Glutamatergic neuron (in vitro differentiated cells): Measurements from ENCODE around the gene SMIM5. TPM values are rescaled to one million over a fixed set of nuclear protein-coding genes. Genes with fewer than 3 reads are reported as not detected.

ENCODE experiments used
- DNase-seq: peaks from one replicate; pipeline ENCODE4 v3.0.0; 2022
- H3K27ac Mint-ChIP-seq: one replicate; pipeline ENCODE4 v1.8.0; 2020; ENCODE audit warnings: mild to moderate bottlenecking, mixed read lengths, inconsistent platforms; ENCODE audit not compliant: unreplicated experiment
- H3K27me3 Mint-ChIP-seq: one replicate; pipeline ENCODE4 v1.8.0; 2020; ENCODE audit warnings: mild to moderate bottlenecking, moderate library complexity, mixed read lengths, inconsistent platforms; ENCODE audit not compliant: unreplicated experiment
- H3K36me3 Mint-ChIP-seq: one replicate; pipeline ENCODE4 v1.8.0; 2020; ENCODE audit warnings: mild to moderate bottlenecking, mixed read lengths, inconsistent platforms; ENCODE audit not compliant: unreplicated experiment
- H3K4me1 Mint-ChIP-seq: one replicate; pipeline ENCODE4 v1.8.0; 2020; ENCODE audit warnings: mild to moderate bottlenecking, low read depth, mixed read lengths, inconsistent platforms; ENCODE audit not compliant: unreplicated experiment
- H3K4me3 Mint-ChIP-seq: one replicate; pipeline ENCODE4 v1.8.0; 2020; ENCODE audit warnings: mild to moderate bottlenecking, mixed read lengths, inconsistent platforms; ENCODE audit not compliant: unreplicated experiment
- H3K9me3 Mint-ChIP-seq: one replicate; pipeline ENCODE4 v1.8.0; 2020; ENCODE audit warnings: mild to moderate bottlenecking, moderate library complexity, mixed read lengths, inconsistent platforms; ENCODE audit not compliant: unreplicated experiment
- CTCF ChIP-seq: fragments of 200-600 bp; sonication (generic); IDR thresholded peaks from one replicate; pipeline ENCODE4 v1.5.0; 2021; ENCODE audit not compliant: partially characterized antibody, unreplicated experiment
- total RNA-seq: library from RNA; stranded (reverse); fragmentation: NEBNext Ultra II Directional; extraction: Animal tissue kit (Norgen Biotek cat#: 25700); gene quantifications from one replicate; pipeline ENCODE4 v1.2.1, GENCODE V29; 2021; ENCODE audit not compliant: unreplicated experiment

SMIM5 gene
- total RNA-seq, 1 donor from 2014 or later: 0.20 TPM

GRCh38 chr17:75642784-75643642 lies 9.8 kb downstream of the SMIM5 start:
- H3K4me1 Mint-ChIP-seq: no peaks in the 10 kb centered on the region
- no peak overlapping the region for H3K27ac Mint-ChIP-seq
- no peak overlapping the region for H3K4me3 Mint-ChIP-seq
- DNase-seq: peak; percentile 11
- H3K9me3 Mint-ChIP-seq: peaks cover 4% of the 10 kb centered on the region
- no peaks in the 10 kb centered on the region for H3K36me3 Mint-ChIP-seq
- H3K27me3 Mint-ChIP-seq: peaks cover 2% of the 10 kb centered on the region
- no peak for TF ChIP-seq CTCF

- H3K27me3 Mint-ChIP-seq: peaks cover 2% of the 10 kb centered on the region
- no peaks in the 10 kb centered on the region for H3K36me3 Mint-ChIP-seq
- H3K9me3 Mint-ChIP-seq: peaks cover 7% of the 10 kb centered on the region
- DNase-seq: no peak
- H3K4me1 Mint-ChIP-seq: no peaks in the 10 kb centered on the region
- H3K4me3 Mint-ChIP-seq: no peak overlapping the region
- no peak overlapping the region for H3K27ac Mint-ChIP-seq
- TF ChIP-seq CTCF: no peak
These were observed 10.4 kb downstream of the SMIM5 start for GRCh38 chr17:75643643-75644017.

- Mint-ChIP-seq H3K4me3 (no peak overlapping the region), H3K9me3 (peaks cover 7% of the 10 kb centered on the region), H3K27me3 (peaks cover 2% of the 10 kb centered on the region), H3K4me1 (no peaks in the 10 kb centered on the region), H3K36me3 (no peaks in the 10 kb centered on the region), H3K27ac (no peak overlapping the region)
- DNase-seq: no peak
- no peak for TF ChIP-seq CTCF
These were observed 12.3 kb downstream of the SMIM5 start for GRCh38 chr17:75645501-75645888.

GRCh38 chr17:75645889-75646637 lies 12.8 kb downstream of the SMIM5 start:
- DNase-seq: no peak

More at GRCh38 chr17:75645889-75646637, 12.8 kb downstream of the SMIM5 start:
- peaks cover 2% of the 10 kb centered on the region for H3K27me3 Mint-ChIP-seq
- no peak for TF ChIP-seq CTCF
- peaks cover 7% of the 10 kb centered on the region for H3K9me3 Mint-ChIP-seq
- H3K4me1 Mint-ChIP-seq: no peaks in the 10 kb centered on the region
- no peaks in the 10 kb centered on the region for H3K36me3 Mint-ChIP-seq
- H3K4me3 Mint-ChIP-seq: no peak overlapping the region
- no peak overlapping the region for H3K27ac Mint-ChIP-seq
